ENCODE data around the gene COX6A2.

COX6A2 gene

DNA sequence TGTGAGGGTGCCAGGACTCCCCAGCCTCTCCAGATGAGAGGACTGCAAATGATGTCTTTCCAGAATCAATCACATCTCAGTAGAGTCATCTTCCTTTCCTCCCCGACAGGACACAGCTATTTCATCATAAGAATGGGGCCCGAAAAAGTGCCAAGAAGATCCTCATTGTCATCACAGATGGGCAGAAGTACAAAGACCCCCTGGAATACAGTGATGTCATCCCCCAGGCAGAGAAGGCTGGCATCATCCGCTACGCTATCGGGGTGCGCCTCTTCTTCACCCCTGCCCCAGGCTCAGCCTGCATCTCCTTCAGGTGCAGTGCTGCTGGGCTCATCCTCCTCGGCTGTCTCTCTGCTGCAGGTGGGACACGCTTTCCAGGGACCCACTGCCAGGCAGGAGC, 20.8 kb downstream of the COX6A2 start:
- DNase-seq: no peak

DNA sequence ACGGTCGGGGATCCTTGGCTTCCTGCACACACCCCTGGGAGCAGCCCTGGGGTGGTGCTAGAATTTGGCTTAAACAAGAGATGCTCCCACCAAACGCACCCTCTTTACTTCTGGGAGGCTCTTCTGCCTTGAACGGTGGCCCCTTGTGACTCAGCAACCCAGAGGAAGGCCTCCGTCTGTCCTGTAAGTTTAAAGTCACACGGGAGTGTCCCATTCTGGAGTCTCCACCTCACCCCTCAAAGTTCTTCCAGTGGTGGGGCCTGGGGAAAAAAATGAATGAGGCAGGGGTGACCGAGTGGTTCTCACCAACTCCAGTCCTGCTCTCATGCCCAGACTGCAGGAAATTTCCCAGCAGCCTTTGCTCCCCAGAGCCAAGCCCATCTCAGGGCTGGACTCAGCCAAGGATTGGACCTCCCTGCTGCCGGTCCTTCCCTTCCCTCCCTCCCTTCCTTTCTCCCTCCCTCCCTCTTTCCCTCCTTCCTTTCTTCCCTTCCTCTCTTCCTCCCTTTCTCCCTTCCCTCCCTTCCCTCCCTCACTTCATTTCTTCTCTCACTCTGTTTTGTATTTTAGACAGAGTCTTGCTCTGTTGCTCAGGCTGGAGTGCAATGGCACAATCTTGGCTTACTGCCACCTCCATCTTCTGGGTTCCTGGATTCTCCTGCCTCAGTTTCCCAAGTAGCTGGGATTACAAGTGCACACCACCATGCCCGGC, 23.7 kb downstream of the COX6A2 start:
- DNase-seq: no peak

GRCh38 chr16:31403590-31404352, 24.4 kb downstream of the COX6A2 start:
- DNase-seq: no peak

DNA sequence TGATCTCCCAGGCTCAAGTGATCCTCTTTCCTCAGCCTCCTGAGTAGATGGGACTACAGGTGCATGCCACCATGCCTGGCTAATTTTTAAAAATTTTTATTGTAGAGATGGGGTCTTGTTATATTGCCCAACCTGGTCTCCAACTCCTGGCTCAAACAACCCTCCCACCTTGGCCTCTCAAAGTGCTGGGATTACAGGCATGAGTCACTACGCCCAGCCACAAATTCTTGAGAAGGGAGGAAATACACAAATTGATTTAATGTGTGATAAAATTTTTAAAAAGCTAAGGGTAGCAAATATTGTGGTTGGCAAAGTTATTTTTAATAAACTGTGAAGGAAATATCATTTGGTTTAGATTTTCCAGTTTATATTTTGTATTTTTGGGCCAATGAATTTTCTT, 25.5 kb downstream of the COX6A2 start:
- no peak for DNase-seq

DNA sequence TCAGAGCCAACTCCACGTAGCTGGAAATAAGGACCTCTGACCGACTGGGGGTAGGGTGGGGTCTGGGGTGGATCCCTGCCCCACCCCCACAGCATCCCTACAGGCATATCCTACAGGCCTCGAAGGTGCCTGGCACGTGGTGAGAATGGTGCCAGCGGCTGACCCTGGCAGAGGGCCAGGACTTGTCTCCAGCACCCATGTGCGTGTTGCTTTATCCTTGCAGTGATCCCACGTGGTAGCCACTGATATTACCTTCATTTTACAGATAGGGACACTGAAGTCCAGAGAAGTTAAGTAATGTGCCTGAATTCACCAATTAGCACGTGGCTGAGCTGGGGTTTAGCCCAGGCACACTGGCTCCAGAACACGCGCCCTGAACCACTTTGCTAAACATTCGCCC, 26.7 kb downstream of the COX6A2 start:
- no peak for DNase-seq

- no peak for DNase-seq
Observed at GRCh38 chr16:31400191-31400590, 28.0 kb downstream of the COX6A2 start.

- DNase-seq: no peak
Observed at GRCh38 chr16:31397701-31398100, 30.5 kb downstream of the COX6A2 start.

GRCh38 chr16:31397096-31397660, 31.0 kb downstream of the COX6A2 start:
- no peak for DNase-seq

DNA sequence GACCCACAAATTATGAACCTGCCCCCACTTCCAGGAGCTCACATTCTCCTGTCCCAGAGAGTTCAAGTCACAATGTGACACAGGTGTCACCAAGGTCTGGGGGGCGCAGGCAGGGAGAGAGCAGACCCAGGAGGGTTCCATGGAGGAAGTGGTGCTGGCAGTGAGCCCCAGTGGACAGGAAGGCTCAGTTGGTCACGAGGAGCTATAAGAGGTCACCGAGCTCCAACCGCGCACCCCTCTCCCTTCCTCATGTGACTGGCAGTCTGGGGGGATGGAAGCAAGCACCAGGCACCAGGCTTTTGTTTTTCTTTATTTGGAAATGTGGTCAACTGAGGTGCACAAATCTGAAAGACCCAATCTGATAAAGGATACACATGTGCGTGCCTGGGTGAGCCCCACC, 32.5 kb downstream of the COX6A2 start:
- no peak for DNase-seq

GRCh38 chr16:31393056-31393455, 35.1 kb downstream of the COX6A2 start, which contains the start of gene ITGAD:
ITGAD (plus strand) TSS chr16:31393335; CDS start chr16:31393361, 26 bp downstream.
- DNase-seq: no peak

- DNase-seq: no peak
Observed at GRCh38 chr16:31390504-31391041, 37.6 kb downstream of the COX6A2 start.

- no peak for DNase-seq
Observed at GRCh38 chr16:31388535-31388934, 39.6 kb downstream of the COX6A2 start.

- no peak for DNase-seq
Observed at GRCh38 chr16:31386157-31386984, 41.8 kb downstream of the COX6A2 start.

GRCh38 chr16:31385680-31386079, 42.5 kb downstream of the COX6A2 start:
- DNase-seq: no peak

DNA sequence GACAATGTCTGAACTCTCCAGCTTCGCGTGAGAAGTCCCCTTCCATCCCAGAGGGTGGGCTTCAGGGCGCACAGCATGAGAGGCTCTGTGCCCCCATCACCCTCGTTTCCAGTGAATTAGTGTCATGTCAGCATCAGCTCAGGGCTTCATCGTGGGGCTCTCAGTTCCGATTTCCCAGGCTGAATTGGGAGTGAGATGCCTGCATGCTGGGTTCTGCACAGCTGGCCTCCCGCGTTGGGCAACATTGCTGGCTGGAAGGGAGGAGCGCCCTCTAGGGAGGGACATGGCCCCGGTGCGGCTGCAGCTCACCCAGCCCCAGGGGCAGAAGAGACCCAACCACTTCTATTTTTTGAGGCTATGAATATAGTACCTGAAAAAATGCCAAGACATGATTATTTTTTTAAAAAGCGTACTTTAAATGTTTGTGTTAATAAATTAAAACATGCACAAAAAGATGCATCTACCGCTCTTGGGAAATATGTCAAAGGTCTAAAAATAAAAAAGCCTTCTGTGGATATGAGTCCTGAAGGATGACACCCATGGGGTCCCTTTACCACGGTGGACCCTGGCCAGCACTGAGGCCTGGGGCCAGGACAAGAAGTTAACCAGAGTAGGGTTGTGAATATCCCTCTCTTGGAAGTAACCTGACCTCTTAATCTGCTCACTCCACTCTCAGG, 45.5 kb downstream of the COX6A2 start:
- peak; percentile 82 for DNase-seq

- no peak for DNase-seq
Observed at GRCh38 chr16:31380201-31380600, 48.0 kb downstream of the COX6A2 start.
